OCI-M1 (cell line): ENCODE data around the gene EFCAB7.

Experiments
- DNase-seq: peaks from one replicate; lab custom pipeline; 2025; lab: John Stamatoyannopoulos, UW

EFCAB7 gene, protein sequence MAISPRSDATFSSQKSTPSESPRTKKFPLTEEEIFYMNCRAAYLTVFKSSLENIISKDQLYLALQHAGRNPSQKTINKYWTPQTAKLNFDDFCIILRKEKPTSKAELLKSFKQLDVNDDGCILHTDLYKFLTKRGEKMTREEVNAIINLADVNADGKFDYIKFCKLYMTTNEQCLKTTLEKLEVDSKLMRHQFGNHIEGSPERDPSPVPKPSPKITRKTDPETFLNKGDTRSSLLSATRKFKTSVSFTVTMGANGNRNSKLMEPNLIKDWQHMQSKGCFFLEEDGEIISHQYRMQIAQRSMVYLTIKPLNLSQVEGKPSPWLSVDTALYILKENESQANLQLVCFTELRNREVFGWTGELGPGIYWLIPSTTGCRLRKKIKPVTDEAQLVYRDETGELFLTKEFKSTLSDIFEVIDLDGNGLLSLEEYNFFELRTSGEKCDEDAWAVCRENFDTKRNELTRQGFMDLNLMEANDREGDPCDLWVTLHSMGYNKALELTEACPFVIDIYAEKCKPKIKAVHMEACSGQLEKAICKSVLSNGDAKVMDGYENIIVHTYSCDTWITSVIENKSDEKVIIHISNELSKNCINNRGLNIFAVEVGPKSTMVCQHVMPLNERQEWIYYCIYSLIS

DNA sequence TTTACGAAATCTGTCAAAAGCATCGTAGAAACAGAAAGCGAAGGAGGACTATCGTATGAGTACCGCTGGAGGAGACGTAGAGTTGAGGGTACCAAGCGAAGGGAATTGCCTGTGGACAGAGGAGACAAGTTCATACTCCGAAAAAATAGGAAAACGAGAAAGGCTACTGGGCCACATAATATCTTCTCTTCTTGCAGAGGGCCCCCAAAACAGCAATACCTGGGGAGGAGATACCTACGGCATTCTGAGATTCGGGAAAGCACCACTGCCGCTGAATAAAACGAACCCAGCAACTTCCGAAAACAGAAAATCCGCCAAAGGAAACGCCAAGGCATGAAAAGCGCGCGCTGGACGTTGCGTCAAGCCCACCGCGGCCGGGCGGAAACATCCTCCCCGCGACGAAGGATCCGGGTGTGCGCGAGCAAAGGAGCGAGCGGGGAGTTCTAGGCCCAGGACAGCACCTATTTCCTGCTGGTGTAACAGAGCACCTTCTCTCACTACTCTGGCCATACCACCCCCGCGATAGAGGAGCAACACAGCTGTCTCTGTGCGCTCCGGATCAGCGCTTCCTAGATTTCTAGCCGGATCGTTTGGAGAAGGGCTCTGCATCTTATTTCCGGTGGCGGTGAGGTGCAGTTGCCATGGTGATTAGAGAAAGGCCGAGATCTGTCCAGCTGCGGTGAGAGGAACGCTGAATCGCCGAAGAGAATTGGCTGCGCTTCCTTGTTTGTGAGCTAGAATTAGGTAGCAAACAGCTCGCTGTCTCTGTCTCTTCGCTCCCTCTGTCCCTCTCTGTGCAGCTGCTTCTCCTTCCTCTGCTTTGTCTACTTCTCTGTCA, at the start of gene EFCAB7, which contains the start of gene ITGB3BP:
Gene EFCAB7 (plus strand): TSS at position 635 of the 838 bp plus-strand sequence. CDS start 2,048 bp downstream, outside the sequence.
Gene ITGB3BP (minus strand): TSS at position 335 of the 838 bp plus-strand sequence. CDS start 92 bp downstream, at position 243.
- DNase-seq, result peak; percentile 96

DNA sequence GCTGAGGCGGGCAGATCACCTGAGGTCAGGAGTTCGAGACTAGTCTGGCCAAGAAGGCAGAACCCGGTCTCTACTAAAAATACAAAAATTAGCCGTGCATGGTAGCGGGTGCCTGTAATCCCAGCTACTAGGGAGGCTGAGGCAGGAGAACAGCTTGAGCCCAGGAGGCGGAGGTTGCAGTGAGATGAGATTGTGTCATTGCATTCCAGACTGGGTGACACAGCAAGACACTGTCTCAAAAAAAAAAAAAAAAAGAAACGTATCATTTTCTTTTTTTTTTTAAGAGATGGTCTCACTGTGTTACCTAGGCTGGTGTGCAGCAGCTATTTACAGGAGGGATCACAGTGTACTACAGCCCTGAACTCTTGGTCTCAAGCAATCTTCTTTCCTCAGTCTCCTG, 47.6 kb upstream of the EFCAB7 start:
- no peak for DNase-seq

DNA sequence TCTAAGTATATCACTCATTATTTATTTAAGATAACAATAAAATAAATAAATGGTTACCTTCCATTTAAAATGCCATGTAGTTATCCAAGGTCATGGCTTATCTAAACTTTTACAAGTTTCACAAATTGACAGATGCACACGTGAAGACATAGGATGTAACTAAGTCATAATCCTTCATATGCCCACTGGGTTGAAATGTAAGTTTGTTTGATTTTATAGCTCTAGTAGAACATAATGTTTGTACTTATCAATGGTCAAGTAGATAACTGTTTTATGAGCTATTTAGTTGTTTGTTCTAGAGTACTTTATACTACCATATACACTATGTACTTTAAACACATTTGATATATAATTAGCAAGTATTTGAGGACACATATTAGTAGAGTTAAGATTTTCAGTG, 43.3 kb upstream of the EFCAB7 start:
- DNase-seq, result no peak

DNA sequence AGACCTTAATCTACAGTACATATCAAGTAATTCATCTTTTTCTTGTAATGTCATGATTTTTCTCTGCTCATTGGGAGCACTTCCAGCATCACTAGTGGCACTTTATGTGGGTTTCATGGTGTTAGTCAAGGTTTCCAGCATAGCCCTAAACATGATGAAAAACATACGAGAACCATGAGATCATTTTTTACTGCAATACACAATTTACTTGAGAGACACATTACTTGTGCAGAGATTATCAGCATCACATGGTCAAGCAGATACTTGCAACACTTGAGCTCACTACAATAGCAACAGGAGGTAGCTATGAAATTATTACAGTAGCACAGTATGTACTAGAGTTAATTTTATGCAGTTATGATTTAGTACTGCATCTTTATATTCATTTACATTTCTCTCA, 36.7 kb upstream of the EFCAB7 start:
- no peak for DNase-seq

DNA sequence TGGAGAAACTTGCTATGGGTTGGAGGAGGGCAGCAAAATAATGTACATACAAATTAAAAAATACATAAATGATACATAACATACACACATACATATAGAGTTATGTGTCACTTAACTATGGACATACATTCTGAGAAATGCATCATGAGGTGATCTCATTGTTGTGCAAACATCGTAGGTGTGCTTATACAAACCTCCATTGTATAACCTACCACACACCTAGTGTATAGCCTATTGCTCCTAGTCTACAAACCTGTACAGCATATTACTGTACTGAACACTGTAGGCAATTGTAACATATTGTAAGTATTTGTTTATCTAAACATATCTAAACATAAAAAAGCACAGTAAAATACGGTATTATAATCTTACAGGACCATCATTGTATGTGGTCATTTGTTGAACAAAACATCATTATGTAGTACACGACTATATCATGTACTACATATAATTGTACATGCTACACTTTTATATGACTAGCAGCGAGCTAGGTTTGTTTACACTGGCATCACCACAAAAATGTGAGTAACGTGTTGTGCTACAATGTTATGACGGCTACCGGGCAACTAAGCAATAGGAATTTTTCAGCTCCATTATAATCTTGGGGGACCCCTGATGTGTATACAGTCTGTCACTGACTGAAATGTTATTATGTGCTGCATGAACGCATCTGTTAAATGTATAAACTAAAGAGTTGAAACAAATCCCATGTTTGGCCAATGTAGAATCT, 35.8 kb upstream of the EFCAB7 start:
- no peak for DNase-seq

DNA sequence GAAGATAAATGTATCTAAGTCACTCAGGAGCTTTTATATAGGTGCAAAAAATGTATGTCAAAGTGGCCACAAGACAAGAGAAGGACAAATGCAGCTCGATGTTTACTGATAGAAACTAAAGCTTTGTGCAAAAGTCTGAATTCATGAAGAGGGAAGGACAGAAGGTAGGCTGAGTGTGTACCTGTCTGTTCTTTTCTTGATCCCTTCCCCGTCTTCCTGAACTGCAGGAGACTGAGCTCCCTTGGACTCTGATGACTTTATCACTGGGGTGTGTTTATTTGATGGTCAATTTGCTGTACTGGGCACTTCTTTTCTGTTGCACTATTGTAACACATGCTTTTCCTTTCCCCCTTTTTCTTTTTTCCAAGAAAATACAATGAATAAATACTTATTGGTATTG, 25.7 kb upstream of the EFCAB7 start:
- DNase-seq, result no peak

DNA sequence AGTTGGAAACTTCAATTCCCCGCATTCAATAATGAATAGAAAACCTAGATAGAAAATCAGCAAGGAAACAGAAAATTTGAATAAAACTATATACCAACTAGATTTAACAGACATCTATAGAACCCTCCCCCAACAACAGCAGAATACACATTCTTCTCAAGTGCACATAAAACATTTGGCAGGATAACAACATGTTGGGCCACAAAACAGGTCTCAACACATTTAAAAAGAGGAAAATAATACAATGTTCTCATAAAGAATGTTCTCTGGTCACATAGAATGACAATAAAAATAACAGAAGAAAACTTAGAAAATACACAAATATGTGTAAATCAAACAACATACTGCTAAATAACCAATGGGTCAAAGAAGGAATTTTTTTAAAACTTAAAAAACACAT, 25.2 kb upstream of the EFCAB7 start:
- no peak for DNase-seq

DNA sequence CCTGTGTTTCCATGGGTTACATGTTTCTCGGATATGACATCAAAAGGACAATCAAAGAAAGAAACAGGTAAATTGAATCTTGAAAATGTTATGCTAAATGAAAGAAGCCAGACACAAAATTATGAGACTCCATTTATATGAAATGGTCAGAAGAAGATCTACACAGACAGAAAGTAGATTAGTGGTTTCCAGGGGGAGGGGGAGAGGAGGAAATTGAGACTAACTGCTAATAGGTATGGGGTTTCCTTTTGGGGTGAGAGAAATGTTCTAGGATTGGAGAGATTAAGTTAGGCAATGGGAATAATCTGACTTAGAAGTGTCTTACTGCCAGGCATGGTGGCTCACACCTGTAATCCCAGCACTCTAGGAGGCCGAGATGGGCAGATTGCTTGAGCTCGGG, 22.1 kb upstream of the EFCAB7 start:
- no peak for DNase-seq

DNA sequence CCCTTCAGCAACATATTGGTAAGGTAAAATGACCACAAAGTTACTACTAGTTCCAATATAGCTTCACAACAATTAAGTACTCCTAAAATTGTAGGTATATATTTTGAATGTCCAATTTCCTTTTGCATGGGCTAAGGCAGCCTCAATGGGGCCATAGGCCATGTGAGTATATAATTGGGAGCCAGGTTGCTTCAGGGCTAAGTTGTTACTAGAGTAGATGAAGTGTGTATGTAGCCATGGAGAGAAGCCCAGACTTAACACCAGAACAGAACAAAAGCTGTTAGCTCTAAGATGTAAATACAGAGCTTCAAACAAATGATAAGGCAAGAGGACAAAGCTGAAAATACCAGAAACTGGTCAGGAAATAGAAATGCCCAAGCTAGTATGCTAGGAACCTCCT, 16.5 kb upstream of the EFCAB7 start:
- no peak for DNase-seq

DNA sequence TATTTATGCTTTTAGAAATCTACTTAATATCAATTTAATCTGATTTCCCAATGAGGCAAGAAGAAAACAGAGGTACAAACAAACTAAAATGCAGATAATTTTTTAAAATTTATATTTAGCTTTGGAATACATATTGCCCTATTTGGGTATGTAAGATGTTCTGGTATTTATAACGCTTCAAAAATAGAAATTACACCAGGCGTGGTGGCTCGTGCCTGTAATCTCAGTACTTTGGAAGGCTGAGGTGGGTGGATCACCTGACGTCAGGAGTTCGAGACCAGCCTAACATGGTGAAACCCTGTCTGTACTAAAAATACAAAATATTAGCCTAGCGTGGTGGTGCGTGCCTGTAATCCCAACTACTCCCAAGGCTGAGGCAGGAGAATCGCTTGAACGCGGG, 13.6 kb upstream of the EFCAB7 start:
- DNase-seq, result no peak

DNA sequence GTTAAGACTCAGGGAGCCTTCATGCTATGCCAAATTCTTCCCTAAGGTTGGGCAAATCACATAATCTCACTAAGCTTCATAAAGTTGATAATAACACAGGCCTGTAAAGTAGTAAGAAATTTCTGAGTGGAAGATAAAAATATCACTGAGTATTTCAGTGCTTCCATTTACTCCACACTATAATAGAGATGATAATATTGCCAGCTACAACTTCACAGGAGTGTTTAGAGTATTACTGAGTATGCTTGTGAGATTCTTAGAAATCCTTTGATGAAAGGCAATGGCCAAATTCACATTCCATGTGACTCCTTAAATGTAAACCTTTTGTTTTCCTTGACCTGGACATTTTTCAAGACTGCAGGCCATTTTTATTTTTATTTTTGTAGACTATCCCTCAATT, 10.7 kb upstream of the EFCAB7 start:
- no peak for DNase-seq

DNA sequence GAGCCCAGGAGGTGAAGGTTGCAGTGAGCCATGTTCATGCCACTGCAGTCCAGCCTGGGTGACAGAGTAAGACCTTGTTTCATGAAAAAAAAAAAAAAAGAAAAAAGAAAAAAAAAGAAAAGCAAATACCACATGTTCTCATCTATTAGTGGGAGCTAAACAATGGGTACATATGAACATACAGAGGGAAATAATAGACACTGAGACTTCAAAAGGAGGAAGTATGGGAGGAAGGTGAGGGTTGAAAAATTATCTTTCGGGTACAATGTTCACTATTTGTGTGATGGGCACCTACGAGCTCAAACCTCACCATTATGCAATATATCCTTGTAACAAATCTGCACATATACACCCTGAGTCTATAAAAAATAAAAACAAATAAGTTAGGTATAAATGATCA, 6.7 kb upstream of the EFCAB7 start:
- no peak for DNase-seq

DNA sequence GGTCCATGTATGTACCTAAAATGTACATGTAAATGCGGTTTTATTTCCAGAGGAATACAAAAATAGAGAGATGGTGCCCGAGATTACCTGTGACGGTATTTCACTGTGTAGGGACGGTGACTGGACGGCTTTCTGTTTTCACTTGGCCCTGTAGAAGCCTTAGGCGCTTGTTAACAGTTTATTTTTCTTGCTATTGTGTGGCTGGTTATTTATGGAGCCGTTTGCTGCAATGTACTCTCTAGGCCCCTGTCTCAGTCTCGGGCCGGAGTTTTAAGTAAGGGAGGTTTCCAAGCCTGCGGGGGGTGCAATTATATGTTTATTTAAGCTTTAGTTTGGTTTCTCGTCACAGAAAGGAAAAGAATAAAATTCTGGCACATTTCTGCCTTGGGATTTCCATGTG, 413 bp downstream of the EFCAB7 start:
- DNase-seq, result no peak

DNA sequence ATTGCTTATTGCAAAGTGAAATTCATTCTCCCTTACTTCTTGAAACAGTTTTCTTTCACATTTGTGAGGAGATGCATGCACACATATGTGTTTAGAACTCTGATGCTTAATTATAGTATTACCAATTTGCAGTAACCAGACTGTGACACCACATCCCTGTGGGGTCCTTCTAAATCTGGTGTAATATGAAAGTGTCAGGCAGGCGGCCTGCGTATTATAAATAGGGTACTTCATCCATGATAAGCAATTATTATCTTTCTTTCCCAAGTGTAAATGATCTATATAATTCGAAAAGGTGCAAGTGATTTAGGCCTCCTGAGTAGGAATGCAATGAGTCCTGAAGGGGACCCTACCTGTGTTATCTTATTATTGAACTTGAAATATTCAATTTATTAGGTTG, 876 bp downstream of the EFCAB7 start:
- no peak for DNase-seq

DNA sequence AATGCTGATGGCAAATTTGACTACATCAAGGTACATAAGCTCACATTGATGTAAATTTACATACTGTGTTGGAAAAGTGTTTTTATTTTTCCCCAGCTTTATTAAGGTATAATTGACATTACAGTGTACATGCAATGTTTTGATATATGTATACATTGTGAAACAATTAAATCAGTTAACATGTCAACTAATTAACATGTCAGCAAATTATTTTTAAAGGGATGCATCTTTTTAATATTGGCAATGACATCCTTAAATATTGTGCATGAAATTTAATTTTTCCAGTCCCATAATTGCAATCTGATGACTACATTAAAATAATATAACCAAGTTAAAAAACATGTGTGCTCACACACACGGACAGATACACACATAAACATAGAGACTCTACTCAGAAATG, 9.4 kb downstream of the EFCAB7 start:
- no peak for DNase-seq

DNA sequence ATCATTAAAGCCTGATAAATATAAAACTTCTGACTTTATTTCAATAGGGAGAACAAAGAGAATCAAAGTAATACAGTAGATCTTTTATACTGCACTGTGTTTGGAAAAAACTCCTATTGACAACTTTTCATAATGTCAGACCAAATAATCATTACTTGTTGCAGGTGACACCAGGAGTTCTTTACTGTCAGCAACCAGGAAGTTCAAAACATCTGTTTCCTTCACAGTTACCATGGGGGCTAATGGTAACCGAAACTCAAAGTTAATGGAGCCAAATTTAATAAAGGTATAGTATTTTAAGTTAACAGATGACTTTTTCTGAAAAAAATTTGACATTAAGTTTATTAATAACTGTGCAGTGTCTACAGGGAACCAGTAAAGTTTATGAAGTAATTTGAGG, 10.6 kb downstream of the EFCAB7 start:
- DNase-seq, result no peak

DNA sequence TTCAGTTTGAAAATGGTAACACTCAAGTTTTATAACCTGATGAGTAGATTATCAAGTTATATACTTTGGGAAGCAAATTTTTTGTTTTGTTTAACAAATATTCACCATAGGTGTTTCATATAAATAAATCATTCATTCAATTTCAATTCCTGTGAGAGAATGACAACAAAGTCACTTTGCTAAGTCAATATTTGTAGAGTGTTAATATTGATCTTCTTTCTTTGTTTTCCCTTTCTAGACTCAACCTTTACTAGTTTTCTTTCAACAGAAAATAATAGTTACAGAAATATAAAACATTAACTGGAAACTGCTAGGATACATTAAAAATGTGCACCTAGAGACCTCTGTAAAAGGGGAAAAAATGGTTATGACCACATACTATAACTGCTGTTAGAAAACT, 11.1 kb downstream of the EFCAB7 start:
- DNase-seq, result no peak

DNA sequence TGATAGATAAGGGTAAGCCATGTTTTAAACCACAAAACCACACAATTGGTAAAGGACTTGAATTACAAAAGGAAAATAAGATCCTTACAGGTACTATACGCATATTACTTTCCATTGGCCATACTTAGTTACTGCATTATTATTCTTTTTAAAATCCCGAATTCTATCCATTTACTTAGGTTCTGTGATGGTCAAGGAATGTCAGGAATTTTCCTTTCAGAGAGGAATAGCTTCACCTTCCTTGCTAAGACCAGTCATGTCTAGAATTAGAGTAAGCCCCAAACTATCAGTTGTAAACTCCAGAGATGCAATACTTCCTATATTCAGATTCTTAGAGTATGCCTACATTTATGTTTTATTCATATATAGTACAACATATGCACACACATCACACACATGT, 13.7 kb downstream of the EFCAB7 start:
- no peak for DNase-seq

DNA sequence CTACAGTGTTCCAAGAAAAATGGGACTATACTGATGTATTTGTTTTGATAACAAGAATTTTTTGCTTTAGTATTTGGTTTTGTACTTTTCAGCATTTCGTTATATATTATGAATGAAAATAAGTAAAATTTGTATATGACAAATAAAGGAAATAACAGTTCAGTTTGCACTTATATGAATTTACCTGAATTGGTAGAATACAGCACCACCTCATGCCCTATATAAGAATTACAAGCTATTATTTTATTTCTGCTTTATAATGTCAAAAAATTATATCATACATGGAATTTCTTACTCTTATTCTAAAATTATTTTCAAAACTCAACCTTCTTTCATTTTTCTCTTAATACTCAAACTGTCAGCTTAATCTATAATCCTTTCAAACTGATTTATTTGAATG, 14.6 kb downstream of the EFCAB7 start:
- peak; percentile 32 for DNase-seq

DNA sequence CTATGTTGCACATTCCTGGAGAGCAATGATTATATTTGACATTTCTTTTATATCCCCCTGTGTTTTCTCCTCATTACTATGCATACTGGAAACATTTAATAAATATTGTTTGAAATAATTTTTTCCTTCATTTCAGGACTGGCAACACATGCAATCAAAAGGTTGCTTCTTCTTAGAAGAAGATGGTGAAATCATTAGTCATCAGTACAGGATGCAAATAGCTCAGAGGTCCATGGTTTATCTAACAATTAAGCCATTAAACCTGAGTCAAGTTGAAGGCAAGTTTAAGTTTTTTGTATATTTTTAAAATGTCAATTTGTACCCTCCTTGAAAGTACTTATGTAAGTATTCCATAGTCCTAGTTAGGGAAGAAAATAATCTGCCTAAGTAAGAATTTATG, 22.5 kb downstream of the EFCAB7 start:
- DNase-seq, result no peak

DNA sequence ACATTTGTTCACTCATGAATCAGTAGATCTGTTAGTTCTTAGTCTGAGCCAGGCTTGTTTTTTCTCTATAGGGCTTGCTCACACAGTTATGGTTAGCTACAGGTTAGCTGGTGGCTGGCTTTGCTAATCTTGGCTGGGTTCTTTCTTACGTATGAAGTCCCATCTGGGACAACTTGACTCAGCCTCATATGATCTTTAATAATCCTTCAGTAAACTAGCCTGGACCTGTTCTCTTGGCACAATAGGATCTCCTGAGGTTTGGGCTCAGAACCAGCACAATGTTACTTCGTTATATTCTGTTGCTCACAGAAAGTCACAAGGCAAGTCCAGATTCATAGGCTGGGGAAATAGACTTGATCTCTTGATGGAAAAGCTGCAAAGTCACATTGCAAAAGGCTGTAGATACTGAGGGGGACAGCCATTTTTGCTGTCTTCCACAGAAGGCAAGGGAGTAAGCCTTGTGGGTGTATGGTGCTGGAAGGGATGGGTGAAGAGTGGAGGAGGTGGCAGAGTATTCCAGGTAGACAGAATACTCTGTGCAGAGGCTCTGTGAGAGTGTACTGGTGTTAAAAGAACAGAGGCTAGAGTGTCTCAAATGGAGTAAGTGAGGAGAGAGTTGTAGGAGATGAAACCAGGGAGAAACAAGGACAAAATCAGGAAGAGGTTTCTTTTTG, 24.4 kb downstream of the EFCAB7 start:
- no peak for DNase-seq

DNA sequence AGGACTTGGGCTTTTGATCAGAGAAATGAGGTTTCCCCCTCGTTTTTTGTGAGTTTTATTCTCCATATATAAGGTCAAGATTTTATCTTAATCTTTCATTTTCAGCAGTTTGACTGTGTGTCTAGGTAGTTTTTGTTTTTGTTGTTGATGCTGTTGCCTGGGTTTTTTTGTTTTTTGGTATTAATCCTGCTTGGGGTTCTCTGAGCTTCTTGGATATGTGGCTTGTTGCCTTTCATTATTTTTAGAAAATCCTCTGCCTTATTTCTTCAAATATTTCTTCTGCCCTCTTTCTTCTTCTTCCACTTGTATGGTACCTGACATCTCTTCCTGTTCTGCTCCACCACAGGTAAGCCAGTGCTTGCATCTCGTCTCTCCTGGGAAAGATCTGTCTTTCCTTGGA, 25.0 kb downstream of the EFCAB7 start:
- no peak for DNase-seq
